ENCODE measurements around the gene GALNT18.

GRCh38 chr11:11230802-11231562, 390.8 kb downstream of the GALNT18 start:
- TF ChIP-seq CTCF (IDR thresholded peaks at IDR 0.05): peak in 3 of 4 donors; percentile 13 to 26 (median 25)
- no peak for TF ChIP-seq POLR2A (IDR thresholded peaks at IDR 0.05)

All from right lobe of liver (tissue), 4 donors.